ENCODE results near the gene HMGCS1. TPM values are rescaled to one million over a fixed set of nuclear protein-coding genes. Genes with fewer than 3 reads are reported as not detected.

HMGCS1 gene
- total RNA-seq, result 64.3 and 88.2 TPM in 2 replicates

DNA sequence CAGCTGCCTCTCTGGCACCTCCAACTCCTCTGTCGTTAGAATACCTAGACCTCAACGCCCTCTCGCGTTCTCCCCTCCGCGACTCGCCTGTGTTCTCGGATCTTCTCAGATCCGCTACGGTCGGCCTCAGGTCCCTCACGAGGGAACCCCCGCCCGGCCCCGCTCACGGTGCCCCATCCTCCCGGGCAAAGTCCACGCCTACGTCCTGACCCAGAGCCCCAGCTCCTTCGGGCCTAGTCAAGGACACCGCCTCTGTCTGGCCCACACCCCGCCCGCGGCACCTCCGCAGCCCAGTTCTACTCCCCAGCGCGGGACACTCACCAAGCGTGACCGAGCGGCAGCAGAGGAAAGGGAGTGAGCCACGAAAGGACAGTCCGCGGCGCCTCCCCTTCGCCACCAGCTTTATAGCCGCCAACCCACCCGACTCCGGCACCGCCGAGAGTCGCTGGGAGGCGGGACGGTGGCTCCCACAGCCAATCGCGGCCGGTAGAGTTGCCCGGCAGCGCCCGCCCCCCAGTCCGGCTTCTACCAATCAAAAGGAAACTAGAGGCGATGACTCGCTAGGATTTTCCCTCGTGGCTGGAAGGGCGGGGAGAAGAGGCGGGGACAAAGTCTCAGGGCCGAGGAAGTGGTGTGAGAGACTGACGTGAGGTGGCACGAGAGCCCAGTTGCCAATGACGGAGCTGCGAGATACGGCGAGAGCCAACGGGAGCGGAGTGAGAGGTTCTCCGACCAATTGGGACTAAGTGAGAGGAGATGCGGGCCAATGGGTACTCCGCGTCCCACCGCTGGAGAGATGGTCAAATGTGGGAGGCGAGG lies at the start of gene HMGCS1:
HMGCS1 (minus strand) TSS at position 378 of the 819 bp plus-strand sequence. CDS start 14,447 bp downstream, outside the sequence.

Other genes with a start within 250 kb of the HMGCS1 start
- 29.7 and 30.1 TPM in 2 replicates for gene ZNF131, start 192.5 kb downstream of the HMGCS1 start, total RNA-seq
- gene NIM1K, start 121.2 kb downstream of the HMGCS1 start, total RNA-seq, result 0.25 and 0.53 TPM in 2 replicates
- 1.1 and 1.6 TPM in 2 replicates for gene CCL28, start 99.0 kb upstream of the HMGCS1 start, total RNA-seq
- 16.4 and 21.4 TPM in 2 replicates for gene TMEM267, start 170.5 kb upstream of the HMGCS1 start, total RNA-seq
- gene C5orf34, start 201.7 kb upstream of the HMGCS1 start, total RNA-seq, result 3.4 and 5.0 TPM in 2 replicates
- 72.9 and 73.9 TPM in 2 replicates for gene PAIP1, start 243.7 kb upstream of the HMGCS1 start, total RNA-seq